SK-N-SH (cell line): ENCODE measurements around the gene ZG16B. TPM values are rescaled to one million over a fixed set of nuclear protein-coding genes. Genes with fewer than 3 reads are reported as not detected.

Experiments
- CTCF ChIA-PET: fragments of 300-600, 350-600 bp; formaldehyde crosslinking; extraction: SDS; loops from one replicate; lab custom pipeline; 2021; lab: Yijun Ruan, JAX
- POLR2A ChIA-PET: fragments of 350-600 bp; sonication (Branson Sonifier 250); formaldehyde crosslinking; extraction: SDS; loops from one replicate; lab custom pipeline; 2020; ENCODE audit warnings: antibody characterized with exemption, inconsistent platforms; lab: Yijun Ruan, JAX
- DNase-seq: peaks from one replicate; pipeline ENCODE4 v3.0.0; 2012
- H2AFZ ChIP-seq: fragments of 200-600 bp; sonication (generic); 2 replicates; pipeline ENCODE4 v1.8.1; 2016; ENCODE audit warnings: antibody characterized with exemption, mild to moderate bottlenecking, low read depth
- H3F3A ChIP-seq: fragments of 200-600 bp; sonication (generic); replicated peaks from 2 replicates; pipeline ENCODE3; 2016; ENCODE audit warnings: antibody characterized with exemption, mild to moderate bottlenecking; ENCODE audit not compliant: insufficient read depth
- H3K27ac ChIP-seq, 2 experiments: fragments of 200-500 bp in 1 of 2; fragments of 200-600 bp in 1 of 2; sonication (Bioruptor generic) in 1 of 2; sonication (generic), shearing (Covaris generic) in 1 of 2; 2 replicates each; pipeline versions ENCODE4 v1.5.1 to v1.6.1; 2014 to 2016; ENCODE audit warnings: low read depth in 2 of 2, inconsistent platforms in 1 of 2, low read length in 1 of 2, mild to moderate bottlenecking in 1 of 2, mixed read lengths in 1 of 2
- H3K27me3 ChIP-seq: fragments of 200-600 bp; sonication (generic), shearing (Covaris generic); 2 replicates; pipeline ENCODE4 v1.6.1; 2016; ENCODE audit warnings: mixed run types; ENCODE audit not compliant: insufficient read depth
- H3K36me3 ChIP-seq, 2 experiments: fragments of 200-500 bp in 1 of 2; fragments of 200-600 bp in 1 of 2; sonication (Bioruptor generic) in 1 of 2; sonication (generic) in 1 of 2; replicated peaks in 1 of 2; 2 replicates each; pipeline versions ENCODE3 to v1.5.1; 2014 to 2016; ENCODE audit warnings: low read length in 1 of 2, mild to moderate bottlenecking in 1 of 2; ENCODE audit not compliant: insufficient read depth in 2 of 2, control insufficient read depth in 1 of 2
- H3K4me1 ChIP-seq, 2 experiments: fragments of 200-500 bp in 1 of 2; fragments of 200-600 bp in 1 of 2; sonication (Bioruptor generic) in 1 of 2; sonication (generic), shearing (Covaris generic) in 1 of 2; 2 replicates each; pipeline versions ENCODE4 v1.5.1 to v1.6.1; 2014 to 2016; ENCODE audit warnings: low read depth in 1 of 2, low read length in 1 of 2, mixed run types in 1 of 2; ENCODE audit not compliant: insufficient read depth in 2 of 2, control insufficient read depth in 1 of 2
- H3K4me2 ChIP-seq: fragments of 200-600 bp; sonication (generic), shearing (Covaris generic); 2 replicates; pipeline ENCODE4 v1.6.1; 2017; ENCODE audit warnings: mixed run types
- H3K4me3 ChIP-seq, 2 experiments: fragments of 200-500 bp in 1 of 2; fragments of 200-600 bp in 1 of 2; sonication (Bioruptor generic) in 1 of 2; sonication (generic), shearing (Covaris generic) in 1 of 2; 2 replicates each; pipeline versions ENCODE4 v1.5.1 to v1.8.1; 2014 to 2016; ENCODE audit warnings: low read depth in 2 of 2, inconsistent platforms in 1 of 2, low read length in 1 of 2, mild to moderate bottlenecking in 1 of 2, mixed read lengths in 1 of 2, moderate library complexity in 1 of 2
- H3K79me2 ChIP-seq: fragments of 200-600 bp; sonication (generic); 2 replicates; pipeline ENCODE4 v1.8.1; 2017; ENCODE audit warnings: mild to moderate bottlenecking; ENCODE audit not compliant: insufficient read depth
- H3K9ac ChIP-seq: fragments of 200-600 bp; sonication (generic); 2 replicates; pipeline ENCODE4 v1.6.1; 2017; ENCODE audit warnings: mixed run types
- H3K9me2 ChIP-seq: fragments of 200-600 bp; sonication (generic); 2 replicates; pipeline ENCODE4 v1.6.1; 2017; ENCODE audit warnings: mixed run types
- H3K9me3 ChIP-seq: fragments of 200-600 bp; sonication (generic); 2 replicates; pipeline ENCODE4 v1.6.1; 2017; ENCODE audit warnings: mixed run types, mild to moderate bottlenecking, moderate library complexity
- H4K20me1 ChIP-seq: fragments of 200-600 bp; sonication (generic); 2 replicates; pipeline ENCODE4 v1.6.1; 2017; ENCODE audit warnings: mild to moderate bottlenecking, mixed run types; ENCODE audit not compliant: insufficient read depth
- CHD2 ChIP-seq: fragments of 150-350 bp; IDR thresholded peaks from 2 replicates; pipeline ENCODE4 v1.6.1; 2018; ENCODE audit warnings: low read length; ENCODE audit not compliant: partially characterized antibody
- FOSL2 ChIP-seq: IDR thresholded peaks from 2 replicates; pipeline ENCODE4 v1.4.0; 2012; ENCODE audit warnings: low read depth, mild to moderate bottlenecking, moderate library complexity, borderline replicate concordance
- GATA2 ChIP-seq: sonication (generic); formaldehyde crosslinking; IDR thresholded peaks from 2 replicates; pipeline ENCODE4 v1.5.0; 2020; ENCODE audit warnings: mild to moderate bottlenecking, missing genetic modification reagents
- MEF2A ChIP-seq: IDR thresholded peaks from 2 replicates; pipeline ENCODE4 v1.4.0; 2012; ENCODE audit warnings: low read depth, borderline replicate concordance
- MXI1 ChIP-seq: IDR thresholded peaks from 2 replicates; pipeline ENCODE4 v1.6.1; 2012; ENCODE audit warnings: mild to moderate bottlenecking, low read depth, low read length, improper control_type of control experiment
- NRF1 ChIP-seq: IDR thresholded peaks from 2 replicates; pipeline ENCODE4 v1.6.1; 2012; ENCODE audit warnings: low read depth, mild to moderate bottlenecking, low read length
- POLR2AphosphoS5 ChIP-seq: IDR thresholded peaks from 2 replicates; pipeline ENCODE4 v1.6.1; 2012; ENCODE audit warnings: low read depth, low read length
- RAD21 ChIP-seq: IDR thresholded peaks from 2 replicates; pipeline ENCODE4 v1.6.1; 2012; ENCODE audit warnings: mild to moderate bottlenecking, low read length
- REST ChIP-seq: IDR thresholded peaks from 2 replicates; pipeline ENCODE4 v1.6.1; 2012; ENCODE audit warnings: mild to moderate bottlenecking, low read depth, low read length, moderate library complexity
- RFX5 ChIP-seq: IDR thresholded peaks from 2 replicates; pipeline ENCODE4 v1.6.1; 2012; ENCODE audit warnings: mild to moderate bottlenecking, improper control_type of control experiment, low read length
- RXRA ChIP-seq: IDR thresholded peaks from 2 replicates; pipeline ENCODE4 v1.4.0; 2012; ENCODE audit warnings: low read depth, mild to moderate bottlenecking, borderline replicate concordance
- TCF12 ChIP-seq: IDR thresholded peaks from 2 replicates; pipeline ENCODE4 v1.4.0; 2012
- TEAD4 ChIP-seq: IDR thresholded peaks from 2 replicates; pipeline ENCODE4 v1.4.0; 2012; ENCODE audit warnings: mild to moderate bottlenecking, borderline replicate concordance; ENCODE audit not compliant: insufficient read depth
- WGBS: methylation state at CpG from one replicate; pipeline ENCODE4 v1.1.6; 2017; ENCODE audit warnings: low lambda C conversion rate; 5-methylcytosine and 5-hydroxymethylcytosine counted together
- polyA plus RNA-seq, 3 experiments: library from polyadenylated mRNA; depleted of rRNA; stranded (reverse); fragments of >200 nt; gene quantifications; 2 replicates each; pipeline ENCODE4 v1.2.3, GENCODE V29; 2012

Gene ZG16B
- polyA plus RNA-seq, 1 of the 3 experiments (the other 2 are of a cell fraction) = 0.26 TPM

- Histone ChIP-seq H3K27me3 (no peaks in the 10 kb centered on the region; the same call in 1 of the 2 replicates), H3K9ac (no peak overlapping the region), H3K36me3 (no peaks in the 10 kb centered on the region), H3K79me2 (no peaks in the 10 kb centered on the region), H4K20me1 (no peaks in the 10 kb centered on the region), H3K27ac (no peak overlapping the region), H2AFZ (no peak overlapping the region), H3K9me3 (no peaks in the 10 kb centered on the region), H3K4me3 (no peak overlapping the region), H3K9me2 (no peaks in the 10 kb centered on the region), H3K4me2 (no peak overlapping the region), H3F3A (no peaks in the 10 kb centered on the region), H3K4me1 (peaks cover 0 to 8% of the 10 kb centered on the region in 2 experiments; a peak in 1 of 4 replicates)
- DNase-seq = no peak
- POLR2A ChIA-PET = no interaction called here
- CTCF ChIA-PET = interaction anchor here (0.6 to 1.2 kb wide), 3 partner anchors 24 to 53 kb away, joined by 3 to 4 read pairs (median 3); no protein-coding TSS in a partner anchor
- 85% methylated on average over 5 of the region's 10 CpGs for WGBS
- TF ChIP-seq REST (no peak), TEAD4 (no peak), CHD2 (no peak), TCF12 (no peak), MXI1 (no peak), NRF1 (no peak), POLR2AphosphoS5 (no peak), RAD21 (no peak), RFX5 (no peak), MEF2A (no peak), FOSL2 (no peak), RXRA (no peak)
Observed at GRCh38 chr16:2815299-2815771, 14.8 kb upstream of the ZG16B start.

DNA sequence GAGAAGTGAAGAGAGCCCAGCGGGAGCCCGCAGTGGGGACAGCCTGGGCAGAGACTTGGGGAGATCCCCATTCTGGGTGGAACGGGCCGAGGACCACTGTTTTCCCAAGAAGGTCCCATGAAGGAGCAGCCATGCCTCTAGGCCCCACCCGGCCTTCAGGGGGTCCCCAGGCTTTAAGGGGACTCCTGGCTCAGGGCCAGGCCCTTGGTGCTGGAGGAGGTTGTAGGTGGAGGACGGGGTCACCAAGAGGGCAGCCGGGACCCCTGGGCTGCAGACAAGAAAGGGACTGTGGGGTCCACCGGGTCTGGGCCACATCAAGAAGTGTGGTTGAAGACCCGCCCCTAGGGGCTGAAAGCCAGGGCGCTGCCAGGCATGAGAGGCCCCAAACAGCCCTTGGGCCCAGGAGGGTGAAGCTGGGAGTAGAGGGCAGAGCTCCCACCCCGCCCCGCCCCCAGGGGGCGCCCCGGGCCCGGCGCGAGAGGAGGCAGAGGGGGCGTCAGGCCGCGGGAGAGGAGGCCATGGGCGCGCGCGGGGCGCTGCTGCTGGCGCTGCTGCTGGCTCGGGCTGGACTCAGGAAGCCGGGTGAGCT is 13.3 kb upstream of the ZG16B start, which contains the start of gene PRSS21:
Gene PRSS21 (plus strand): TSS at position 487 of the 589 bp plus-strand sequence. CDS start 32 bp downstream, at position 519.
- no peak for DNase-seq
- no peak within 1 kb of the TSS for H3K9ac ChIP-seq
- H3K4me3 ChIP-seq = no peak within 1 kb of the TSS
- CTCF ChIA-PET = interaction anchor here (1.0 kb wide), 1 partner anchor 23 kb away, joined by 3 read pairs; no protein-coding TSS in a partner anchor
- H3K9me3 ChIP-seq = no peaks in the 10 kb centered on the region
- no peak within 1 kb of the TSS for H3K4me2 ChIP-seq
- 71% methylated on average over 27 of the region's 28 CpGs for WGBS
- H4K20me1 ChIP-seq = no peaks in the 10 kb centered on the region
- no peak for TF ChIP-seq GATA2 (CRISPR knock-in tag)
- TF ChIP-seq, all 33 proteins: peak for 0
- no peaks in the 10 kb centered on the region for H3K9me2 ChIP-seq
- POLR2A ChIA-PET = no interaction called here
- H3K79me2 ChIP-seq = no peaks in the 10 kb centered on the region
- no peaks in the 10 kb centered on the region for H3K36me3 ChIP-seq
- H3K4me1 ChIP-seq = peaks cover 0 to 20% of the 10 kb centered on the region in 2 experiments; a peak in 1 of 4 replicates
- no peaks in the 10 kb centered on the region for H3F3A ChIP-seq
- no peak within 1 kb of the TSS for H3K27ac ChIP-seq
- H3K27me3 ChIP-seq = no peaks in the 10 kb centered on the region; the same call in 1 of the 2 replicates
- H2AFZ ChIP-seq = no peak within 1 kb of the TSS
